AG04450 (cell line): ENCODE data around the gene NCLN. TPM values are rescaled to one million over a fixed set of nuclear protein-coding genes. Genes with fewer than 3 reads are reported as not detected.

Experiments
- CTCF ChIA-PET: fragments of 300-600, 350-600 bp; formaldehyde crosslinking; extraction: SDS; loops from one replicate; lab custom pipeline; 2022; ENCODE audit warnings: antibody characterized with exemption, inconsistent platforms; lab: Charles Lee
- POLR2A ChIA-PET: fragments of 350-600 bp; formaldehyde crosslinking; extraction: SDS; loops from one replicate; lab custom pipeline; 2021; ENCODE audit warnings: antibody characterized with exemption, inconsistent platforms; lab: Yijun Ruan, JAX
- DNase-seq: peaks from one replicate; pipeline ENCODE4 v3.0.0-alpha.2; 2011; ENCODE audit warnings: low read depth, low spot score
- H3K27ac ChIP-seq: one replicate; pipeline ENCODE4 v1.5.1; 2012; ENCODE audit warnings: low read depth, low read length, control low read depth
- H3K27me3 ChIP-seq: one replicate; pipeline ENCODE4 v1.6.0; 2012; ENCODE audit warnings: low read length; ENCODE audit not compliant: control insufficient read depth, insufficient read depth
- H3K4me3 ChIP-seq: 2 replicates; pipeline ENCODE4 v1.5.1; 2011; ENCODE audit warnings: mild to moderate bottlenecking, low read depth, low read length, control low read depth
- H3K9me3 ChIP-seq: 2 replicates; pipeline ENCODE4 v1.5.1; 2012; ENCODE audit warnings: low read length; ENCODE audit not compliant: control insufficient read depth, insufficient read depth
- CTCF ChIP-seq: IDR thresholded peaks from 2 replicates; pipeline ENCODE4 v1.5.1; 2011; ENCODE audit warnings: low read depth, low read length, control low read depth, inconsistent platforms
- polyA plus RNA-seq: library from polyadenylated mRNA; depleted of rRNA; stranded (reverse); fragments of >200 nt; gene quantifications from 2 replicates; pipeline ENCODE4 v1.2.3, GENCODE V29; 2011; rRNA removed

Gene NCLN
- polyA plus RNA-seq, 1 experiment = 27.1 TPM

- TF ChIP-seq CTCF = no peak
- H3K27me3 ChIP-seq = peaks cover 2% of the 10 kb centered on the region
- no peak overlapping the region for H3K27ac ChIP-seq
- H3K4me3 ChIP-seq = no peak overlapping the region
- no peak for DNase-seq
- ChIA-PET POLR2A (interaction anchor here (0.5 kb wide), 1 partner anchor 171 kb away, joined by 3 read pairs; no protein-coding TSS in a partner anchor), CTCF (no interaction called here)
- peaks cover 5% of the 10 kb centered on the region for H3K9me3 ChIP-seq
Observed at GRCh38 chr19:3257071-3257470, 71.3 kb downstream of the NCLN start.

Other genes starting within 250 kb of the NCLN start
- gene ZNF77, start 241.0 kb upstream of the NCLN start, polyA plus RNA-seq = 3.6 TPM in 2 replicates
- gene TLE6, start 208.4 kb upstream of the NCLN start, polyA plus RNA-seq = 0.51 and 0.72 TPM in 2 replicates
- 0.47 and 0.82 TPM in 2 replicates for gene TLE2, start 156.7 kb upstream of the NCLN start, polyA plus RNA-seq
- gene TLE5, start 123.4 kb upstream of the NCLN start, polyA plus RNA-seq = 317 and 392 TPM in 2 replicates
- gene GNA11, start 91.6 kb upstream of the NCLN start, polyA plus RNA-seq = 8.9 and 17.2 TPM in 2 replicates
- gene GNA15, start 49.9 kb upstream of the NCLN start, polyA plus RNA-seq = not detected in 2 replicates
- gene S1PR4, start 7.2 kb upstream of the NCLN start, polyA plus RNA-seq = not detected in 2 replicates
- gene CELF5, start 38.7 kb downstream of the NCLN start, polyA plus RNA-seq = not detected in 2 replicates
- gene NFIC, start 180.7 kb downstream of the NCLN start, polyA plus RNA-seq = 3.9 and 7.7 TPM in 2 replicates